H1 (cell line): ENCODE data around the gene SHLD2. TPM values are rescaled to one million over a fixed set of nuclear protein-coding genes. Genes with fewer than 3 reads are reported as not detected.
A peak's percentile ranks its signal among the peaks of the same experiment; 100 is the strongest.
"Not testable (repeated sequence)": the region's sequence is repeated elsewhere in the genome, so short reads cannot be mapped to it uniquely, and the experiment has no call there.

Experiments used
- CTCF ChIA-PET: fragments of 300-600 bp; sonication (Branson Sonifier 250); formaldehyde crosslinking; loops from one replicate; lab custom pipeline; 2021; ENCODE audit not compliant: partially characterized antibody; lab: Charles Lee
- POLR2A ChIA-PET: fragments of 300-600 bp; sonication (Branson Sonifier 250); formaldehyde crosslinking; loops from one replicate; lab custom pipeline; 2021; ENCODE audit warnings: inconsistent platforms; ENCODE audit not compliant: partially characterized antibody; lab: Charles Lee
- DNase-seq, 2 experiments: peaks; one replicate each; pipeline versions ENCODE4 v3.0.0 to v3.0.0-alpha.2; 2010 to 2022; ENCODE audit warnings: low spot score in 2 of 2, low read depth in 1 of 2, mixed read lengths in 1 of 2
- FAIRE-seq: peaks from 2 replicates; lab custom pipeline; 2011; peaks lifted over from hg19 to GRCh38; lab: Jason Lieb, UNC
- H2AFZ ChIP-seq: 2 replicates; pipeline ENCODE4 v1.8.1; 2012; ENCODE audit warnings: low read length, inconsistent platforms
- H2AK5ac ChIP-seq: 2 replicates; pipeline ENCODE4 v1.6.1; 2013; ENCODE audit warnings: low read depth, low read length
- H2BK120ac ChIP-seq: replicated peaks from 2 replicates; pipeline ENCODE3; 2013; ENCODE audit warnings: low read depth, low read length, inconsistent platforms
- H2BK12ac ChIP-seq: 2 replicates; pipeline ENCODE4 v1.6.1; 2013; ENCODE audit warnings: low read depth, low read length
- H2BK15ac ChIP-seq: 2 replicates; pipeline ENCODE4 v1.6.1; 2013; ENCODE audit warnings: low read length
- H2BK20ac ChIP-seq: 2 replicates; pipeline ENCODE4 v1.6.1; 2013; ENCODE audit warnings: low read length
- H2BK5ac ChIP-seq: 2 replicates; pipeline ENCODE4 v1.6.1; 2013; ENCODE audit warnings: low read depth, low read length
- H3K14ac ChIP-seq: 2 replicates; pipeline ENCODE4 v1.6.1; 2013; ENCODE audit warnings: inconsistent platforms; ENCODE audit not compliant: insufficient read length
- H3K18ac ChIP-seq: 2 replicates; pipeline ENCODE4 v1.6.1; 2013; ENCODE audit warnings: low read length; ENCODE audit errors: extremely low read depth
- H3K23ac ChIP-seq: 2 replicates; pipeline ENCODE4 v1.6.1; 2013; ENCODE audit warnings: inconsistent platforms; ENCODE audit not compliant: insufficient read length
- H3K23me2 ChIP-seq: 2 replicates; pipeline ENCODE4 v1.6.1; 2013; ENCODE audit warnings: low read depth, low read length
- H3K27ac ChIP-seq: 2 replicates; pipeline ENCODE4 v1.6.1; 2011; ENCODE audit warnings: low read depth, low read length, inconsistent platforms
- H3K27me3 ChIP-seq, 4 experiments: replicated peaks in 1 of 4; 1 replicate in 1 of 4; 2 replicates in 3 of 4; pipeline versions ENCODE4 v1.6.1 to v1.8.1; 2011 to 2013; ENCODE audit warnings: low read length in 3 of 4, mild to moderate bottlenecking in 3 of 4, inconsistent platforms in 2 of 4, mixed read lengths in 2 of 4, moderate library complexity in 1 of 4; ENCODE audit not compliant: control insufficient read depth in 3 of 4, insufficient read depth in 3 of 4; ENCODE audit errors: extremely low read depth in 1 of 4
- H3K36me3 ChIP-seq, 4 experiments: 2 replicates each; pipeline versions ENCODE4 v1.6.1 to v1.8.1; 2011 to 2013; ENCODE audit warnings: mild to moderate bottlenecking in 4 of 4, low read length in 3 of 4, moderate library complexity in 2 of 4, control low read depth in 1 of 4, inconsistent platforms in 1 of 4; ENCODE audit not compliant: insufficient read depth in 4 of 4, control insufficient read depth in 2 of 4
- H3K4ac ChIP-seq: replicated peaks from 2 replicates; pipeline ENCODE3; 2013; ENCODE audit warnings: low read length, low read depth, mixed read lengths, inconsistent platforms; ENCODE audit not compliant: insufficient read length
- H3K4me1 ChIP-seq, 4 experiments: replicated peaks in 1 of 4; 1 replicate in 1 of 4; 2 replicates in 3 of 4; pipeline versions ENCODE4 v1.6.1 to v1.8.1; 2011 to 2013; ENCODE audit warnings: low read length in 3 of 4, inconsistent platforms in 2 of 4, mixed read lengths in 1 of 4; ENCODE audit not compliant: insufficient read depth in 4 of 4, control insufficient read depth in 3 of 4
- H3K4me2 ChIP-seq, 2 experiments: 2 replicates each; pipeline versions ENCODE4 v1.6.1 to v1.8.1; 2011 to 2013; ENCODE audit warnings: low read depth in 2 of 2, low read length in 2 of 2, control low read depth in 1 of 2, inconsistent platforms in 1 of 2, mild to moderate bottlenecking in 1 of 2; ENCODE audit not compliant: insufficient read depth in 1 of 2
- H3K4me3 ChIP-seq, 4 experiments: fragments of 200-600, 300-600 bp in 1 of 4; sonication (generic), shearing (Covaris generic), sonication (Bioruptor Twin) in 1 of 4; 2 replicates each; pipeline versions ENCODE4 v1.5.1 to v1.8.1; 2011 to 2016; ENCODE audit warnings: low read length in 4 of 4, low read depth in 3 of 4, control low read depth in 2 of 4, inconsistent platforms in 2 of 4, mild to moderate bottlenecking in 2 of 4, mixed read lengths in 1 of 4, moderate library complexity in 1 of 4; ENCODE audit not compliant: insufficient read depth in 2 of 4; ENCODE audit errors: extremely low read depth in 1 of 4
- H3K56ac ChIP-seq: replicated peaks from 2 replicates; pipeline ENCODE3; 2013; ENCODE audit warnings: low read depth, mild to moderate bottlenecking, mixed read lengths, low read length, inconsistent platforms; ENCODE audit not compliant: insufficient read length
- H3K79me1 ChIP-seq: 2 replicates; pipeline ENCODE4 v1.6.1; 2013; ENCODE audit warnings: low read depth, low read length, control low read depth
- H3K79me2 ChIP-seq, 2 experiments: 2 replicates each; pipeline versions ENCODE4 v1.6.1 to v1.8.1; 2012 to 2013; ENCODE audit warnings: low read length in 2 of 2, mild to moderate bottlenecking in 2 of 2, inconsistent platforms in 1 of 2; ENCODE audit not compliant: insufficient read depth in 2 of 2, control insufficient read depth in 1 of 2
- H3K9ac ChIP-seq, 4 experiments: replicated peaks in 1 of 4; 1 replicate in 1 of 4; 2 replicates in 3 of 4; pipeline versions ENCODE4 v1.6.1 to v1.8.1; 2011 to 2013; ENCODE audit warnings: low read depth in 3 of 4, low read length in 3 of 4, control low read depth in 2 of 4, mild to moderate bottlenecking in 2 of 4, moderate library complexity in 2 of 4, inconsistent platforms in 1 of 4; ENCODE audit errors: extremely low read depth in 1 of 4
- H3K9me3 ChIP-seq, 2 experiments: 2 replicates each; pipeline versions ENCODE4 v1.6.1 to v1.8.1; 2012 to 2013; ENCODE audit warnings: mild to moderate bottlenecking in 2 of 2, moderate library complexity in 2 of 2, control low read depth in 1 of 2, inconsistent platforms in 1 of 2, low read depth in 1 of 2, low read length in 1 of 2, mixed read lengths in 1 of 2; ENCODE audit not compliant: insufficient read depth in 2 of 2
- H4K20me1 ChIP-seq, 2 experiments: replicated peaks in 1 of 2; 2 replicates each; pipeline versions ENCODE3 to v1.8.1; 2011 to 2013; ENCODE audit warnings: inconsistent platforms in 2 of 2, low read length in 2 of 2, mild to moderate bottlenecking in 1 of 2; ENCODE audit not compliant: insufficient read depth in 2 of 2, control insufficient read depth in 1 of 2
- H4K5ac ChIP-seq: 2 replicates; pipeline ENCODE4 v1.6.1; 2013; ENCODE audit warnings: low read length, low read depth, mixed read lengths, inconsistent platforms; ENCODE audit not compliant: insufficient read length
- H4K8ac ChIP-seq: 2 replicates; pipeline ENCODE4 v1.8.0; 2013; ENCODE audit warnings: mild to moderate bottlenecking, moderate library complexity, low read length, inconsistent platforms; ENCODE audit not compliant: insufficient read depth; ENCODE audit errors: extremely low read depth
- H4K91ac ChIP-seq: replicated peaks from 2 replicates; pipeline ENCODE3; 2013; ENCODE audit warnings: low read length, mixed read lengths, inconsistent platforms; ENCODE audit not compliant: insufficient read length
- WGBS, 2 experiments: shearing (Covaris generic) in 1 of 2; methylation state at CpG; one replicate each; pipeline versions ENCODE4 v1.1.6 to v1.1.7; 2013 to 2015; ENCODE audit warnings: low lambda C conversion rate in 2 of 2, mixed read lengths in 2 of 2, inconsistent platforms in 1 of 2, low coverage in 1 of 2, missing lambda C conversion rate in 1 of 2; ENCODE audit not compliant: insufficient replicate concordance in 2 of 2, insufficient coverage in 1 of 2, insufficient read length in 1 of 2; ENCODE audit errors: extremely low coverage in 1 of 2, missing lambda C conversion rate in 1 of 2; 5-methylcytosine and 5-hydroxymethylcytosine counted together
- polyA plus RNA-seq, 7 experiments: library from polyadenylated mRNA; depleted of rRNA in 3 of 7; stranded (reverse) in 5 of 7; unstranded in 2 of 7; fragments of >200 nt in 5 of 7; fragments of 200-250 nt in 2 of 7; gene quantifications; 1 replicate in 5 of 7; 2 replicates in 1 of 7; 4 replicates in 1 of 7; pipeline versions ENCODE4 v1.2.1 to v1.2.3, GENCODE V29; 2011 to 2013; ENCODE audit warnings: missing spikeins in 2 of 7, mixed read lengths in 2 of 7
- total RNA-seq: library from RNA; stranded (reverse); fragmentation: NEBNext Ultra II Directional; extraction: Animal tissue kit (Norgen Biotek cat#: 25700); gene quantifications from 2 replicates; pipeline ENCODE4 v1.2.1, GENCODE V29; 2021

The SHLD2 gene
- total and polyA plus RNA-seq, 2 of the 8 experiments (the other 6 are each of a cell fraction or from before 2014, with no cell fraction given), result 7.9 to 32.4 TPM

DNA sequence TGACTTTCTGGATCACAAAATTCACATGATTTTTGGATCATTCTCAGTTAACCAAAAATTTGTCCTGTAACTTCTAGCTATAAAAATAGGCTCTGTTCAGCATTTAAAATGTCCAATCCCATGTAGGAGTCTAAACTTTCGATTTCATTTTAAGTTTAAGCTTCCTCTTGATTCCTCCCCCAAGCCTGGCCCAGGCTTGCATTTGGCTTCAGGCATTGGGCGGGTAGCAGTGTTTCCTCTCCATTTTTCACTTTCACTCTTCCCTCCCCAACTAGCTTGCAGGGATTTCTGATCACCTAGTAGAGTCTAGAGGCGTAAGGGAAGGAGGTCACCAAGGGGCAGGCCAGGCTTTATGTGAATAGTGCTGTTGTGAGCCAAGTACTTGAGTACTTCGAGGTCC, 109.8 kb downstream of the SHLD2 start:
- H3K18ac ChIP-seq, H2AK5ac ChIP-seq, H3K9ac ChIP-seq, H4K91ac ChIP-seq, H4K8ac ChIP-seq, H3K23me2 ChIP-seq, POLR2A ChIA-PET, H3K36me3 ChIP-seq, H2AFZ ChIP-seq, H3K4me1 ChIP-seq, H2BK12ac ChIP-seq, H3K79me1 ChIP-seq, H3K4me2 ChIP-seq, H3K27ac ChIP-seq, H3K56ac ChIP-seq, H3K79me2 ChIP-seq, DNase-seq, H2BK15ac ChIP-seq, H2BK120ac ChIP-seq, H3K27me3 ChIP-seq, H4K20me1 ChIP-seq, H2BK5ac ChIP-seq, H3K9me3 ChIP-seq, H2BK20ac ChIP-seq, H3K4me3 ChIP-seq, H3K14ac ChIP-seq, H3K4ac ChIP-seq, CTCF ChIA-PET, H3K23ac ChIP-seq, H4K5ac ChIP-seq: not testable (repeated sequence)
- peak; percentile 65 for FAIRE-seq
- WGBS, 2 experiments, result 82% methylated on average over 1 of the region's 4 CpGs; no CpG with 5 or more reads in 1 of the 2 experiments

DNA sequence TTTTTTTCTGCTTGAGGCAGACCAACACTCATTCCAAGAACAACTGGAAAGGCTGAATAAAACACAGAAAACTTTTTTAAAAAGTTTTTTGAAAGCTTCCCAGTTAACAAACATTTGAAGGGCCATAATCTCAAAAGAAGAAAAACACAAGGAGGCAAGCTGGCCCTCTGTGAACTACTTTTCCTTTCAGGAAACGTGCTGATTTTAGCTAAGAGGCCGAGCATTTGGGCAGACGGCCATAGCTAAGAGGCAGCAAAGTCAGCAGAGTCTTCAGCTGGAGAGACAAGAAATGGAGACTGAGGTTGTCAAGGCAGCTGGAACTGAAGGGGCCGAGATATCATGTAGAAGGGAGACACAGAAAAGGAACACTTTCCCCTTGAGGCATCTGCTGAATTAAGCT, 111.9 kb downstream of the SHLD2 start:
- H2BK20ac ChIP-seq, H3K27me3 ChIP-seq, H3K23me2 ChIP-seq, H2BK15ac ChIP-seq, FAIRE-seq, H2BK5ac ChIP-seq, H3K79me2 ChIP-seq, H3K27ac ChIP-seq, H3K36me3 ChIP-seq, H3K14ac ChIP-seq, H4K20me1 ChIP-seq, H2BK120ac ChIP-seq, H3K79me1 ChIP-seq, H3K9me3 ChIP-seq, H3K56ac ChIP-seq, H3K4me2 ChIP-seq, H2BK12ac ChIP-seq, H4K5ac ChIP-seq, DNase-seq, H2AK5ac ChIP-seq, H3K9ac ChIP-seq, H3K23ac ChIP-seq, H3K18ac ChIP-seq, H3K4me3 ChIP-seq, H2AFZ ChIP-seq, H3K4ac ChIP-seq, POLR2A ChIA-PET, H4K91ac ChIP-seq, H3K4me1 ChIP-seq, H4K8ac ChIP-seq: not testable (repeated sequence)
- CTCF ChIA-PET, result interaction anchor here (1.6 kb wide), 1 partner anchor 9 kb away, joined by 3 read pairs; no protein-coding TSS in a partner anchor
- 96% methylated on average over 4 of the region's 4 CpGs; no CpG with 5 or more reads in 1 of the 2 experiments for WGBS, 2 experiments
